ENCODE results near the gene CAMTA1. TPM values are rescaled to one million over a fixed set of nuclear protein-coding genes. Genes with fewer than 3 reads are reported as not detected.

Gene CAMTA1
- polyA plus RNA-seq, 1 experiment = 64.9 TPM

- Histone ChIP-seq H3K9me3 (ENCODE audit: control insufficient read depth, insufficient read depth, low read length) (no peaks in the 10 kb centered on the region; the same call in 1 of the 2 replicates), H3K27me3 (ENCODE audit: control insufficient read depth, insufficient read depth, low read length) (peaks cover 34% of the 10 kb centered on the region), H3K4me3 (ENCODE audit: low read depth, low read length) (no peak overlapping the region), H3K27ac (ENCODE audit: low read depth, low read length) (no peak overlapping the region)
- TF ChIP-seq CTCF (IDR thresholded peaks at IDR 0.05; ENCODE audit: low read depth, low read length) = no peak
- DNase-seq (ENCODE audit: low read depth, low spot score) = no peak
- CTCF ChIA-PET = interaction anchor here (1.8 kb wide), 1 partner anchor 33 kb away, joined by 7 read pairs; no protein-coding TSS in a partner anchor
- POLR2A ChIA-PET = no interaction called here
Measured at GRCh38 chr1:7009741-7010525, 224.7 kb downstream of the CAMTA1 start.

DNA sequence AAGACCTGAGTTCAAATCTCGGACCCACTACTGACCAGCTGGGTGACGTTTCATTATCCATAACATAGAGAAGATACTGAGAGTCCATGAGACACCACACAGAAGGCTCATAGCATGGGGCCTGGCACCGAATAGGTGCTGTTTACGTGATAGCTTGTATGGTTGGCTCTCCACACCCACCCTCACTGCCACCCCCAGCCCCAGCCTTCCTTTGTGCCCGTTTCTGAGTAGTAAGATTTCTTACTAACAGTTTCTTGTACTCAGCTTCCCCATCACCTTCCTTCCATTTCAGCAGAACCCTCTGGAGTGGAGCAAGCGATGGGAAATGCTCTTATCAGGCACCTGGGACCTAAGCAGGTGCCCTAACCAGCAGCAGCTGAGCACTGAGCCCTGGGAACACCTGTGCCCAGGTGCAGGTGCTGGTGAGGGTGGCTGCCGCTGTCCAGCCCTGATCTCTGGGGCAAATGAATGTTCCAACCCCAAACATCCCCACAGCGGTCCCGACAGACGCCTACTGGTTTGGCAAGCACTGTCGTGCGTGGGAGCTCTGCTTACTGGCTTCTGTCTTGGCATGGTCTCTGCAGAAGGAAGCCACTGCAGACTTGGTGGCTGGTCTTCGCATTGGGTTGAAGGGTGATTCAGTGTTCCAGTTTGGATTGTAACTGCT lies 225.4 kb downstream of the CAMTA1 start:
- POLR2A ChIA-PET = no interaction called here
- CTCF ChIA-PET = interaction anchor here (0.6 to 1.8 kb wide), 2 partner anchors 30 to 32 kb away, joined by 5 to 7 read pairs; no protein-coding TSS in a partner anchor
- Histone ChIP-seq H3K9me3 (ENCODE audit: control insufficient read depth, insufficient read depth, low read length) (no peaks in the 10 kb centered on the region; the same call in 1 of the 2 replicates), H3K27me3 (ENCODE audit: control insufficient read depth, insufficient read depth, low read length) (peaks cover 39% of the 10 kb centered on the region), H3K27ac (ENCODE audit: low read depth, low read length) (no peak overlapping the region), H3K4me3 (ENCODE audit: low read depth, low read length) (no peak overlapping the region)
- TF ChIP-seq CTCF (IDR thresholded peaks at IDR 0.05; ENCODE audit: low read depth, low read length) = no peak
- DNase-seq (ENCODE audit: low read depth, low spot score) = no peak

DNA sequence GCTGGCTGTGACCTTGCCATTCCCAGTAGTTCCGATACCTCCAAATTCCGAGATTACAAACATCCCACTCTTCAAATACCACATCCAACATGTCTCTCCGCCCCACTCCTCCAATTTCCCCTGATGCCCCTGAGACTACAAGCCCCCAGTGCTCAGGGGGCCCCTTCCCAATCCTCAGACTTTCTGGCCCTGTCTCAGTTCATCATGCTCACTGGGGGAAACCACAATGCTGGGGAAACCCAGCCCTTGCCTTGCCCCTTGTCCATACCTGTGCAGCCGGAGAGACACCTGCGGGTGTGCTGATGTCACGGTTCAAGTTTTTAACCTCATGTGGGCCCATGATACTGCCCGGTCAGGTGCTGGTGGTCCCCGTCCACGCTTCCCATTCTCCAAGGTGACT lies 226.6 kb downstream of the CAMTA1 start:
- POLR2A ChIA-PET = no interaction called here
- Histone ChIP-seq H3K9me3 (ENCODE audit: control insufficient read depth, insufficient read depth, low read length) (no peaks in the 10 kb centered on the region; the same call in 1 of the 2 replicates), H3K27ac (ENCODE audit: low read depth, low read length) (no peak overlapping the region), H3K4me3 (ENCODE audit: low read depth, low read length) (no peak overlapping the region), H3K27me3 (ENCODE audit: control insufficient read depth, insufficient read depth, low read length) (peaks cover 39% of the 10 kb centered on the region)
- TF ChIP-seq CTCF (IDR thresholded peaks at IDR 0.05; ENCODE audit: low read depth, low read length) = no peak
- no peak for DNase-seq (ENCODE audit: low read depth, low spot score)
- CTCF ChIA-PET = interaction anchor here (1.8 kb wide), 1 partner anchor 31 kb away, joined by 7 read pairs; no protein-coding TSS in a partner anchor

DNA sequence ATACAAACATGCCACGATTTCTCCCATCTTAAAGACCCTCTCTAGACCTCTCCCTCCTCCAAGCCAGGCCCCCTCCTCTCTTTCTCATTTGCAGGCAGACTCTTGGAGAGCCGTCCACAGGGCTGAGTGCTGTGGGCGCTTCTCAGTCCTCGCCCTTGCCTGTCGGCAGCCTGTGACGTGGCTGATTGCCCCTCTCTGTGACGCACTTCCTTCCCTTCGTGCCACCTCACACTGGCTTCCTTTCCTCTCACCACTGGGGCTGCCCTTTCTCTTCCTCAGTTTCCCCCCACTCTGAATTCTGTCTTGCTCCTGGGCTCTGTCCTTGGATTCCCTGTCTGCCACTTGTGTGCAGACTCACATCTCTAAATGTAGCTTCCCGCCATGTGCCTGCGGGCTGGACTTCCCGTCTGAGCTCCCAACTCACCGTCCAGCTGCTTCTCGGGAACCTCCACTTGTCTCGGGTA lies 227.2 kb downstream of the CAMTA1 start:
- no peak for DNase-seq (ENCODE audit: low read depth, low spot score)
- CTCF ChIA-PET = no interaction called here
- no peaks in the 10 kb centered on the region; the same call in 1 of the 2 replicates for H3K9me3 ChIP-seq (ENCODE audit: control insufficient read depth, insufficient read depth, low read length)
- H3K27ac ChIP-seq (ENCODE audit: low read depth, low read length) = no peak overlapping the region
- no peak for TF ChIP-seq CTCF (IDR thresholded peaks at IDR 0.05; ENCODE audit: low read depth, low read length)
- no peak overlapping the region for H3K4me3 ChIP-seq (ENCODE audit: low read depth, low read length)
- POLR2A ChIA-PET = no interaction called here
- H3K27me3 ChIP-seq (ENCODE audit: control insufficient read depth, insufficient read depth, low read length) = peaks cover 40% of the 10 kb centered on the region
